GM23338 (cell line): ENCODE results near the gene LARGE1. TPM values are rescaled to one million over a fixed set of nuclear protein-coding genes. Genes with fewer than 3 reads are reported as not detected.

Source experiments
- ATAC-seq: fragments of 200-7000 bp; cut with Tn5 transposase; 3 replicates; pipeline ENCODE4 v1.9.1; 2020
- DNase-seq: peaks from one replicate; pipeline ENCODE4 v3.0.0-alpha.2; 2015; ENCODE audit warnings: low spot score
- H2AFZ ChIP-seq: fragments of 200-600 bp; sonication (generic); 2 replicates; pipeline ENCODE4 v1.8.0; 2016; ENCODE audit warnings: antibody characterized with exemption, mild to moderate bottlenecking, moderate library complexity
- H3F3A ChIP-seq: fragments of 200-600 bp; sonication (generic); replicated peaks from 2 replicates; pipeline ENCODE4 v1.8.0; 2017; ENCODE audit warnings: antibody characterized with exemption, mixed run types, low read depth
- H3K27ac ChIP-seq: fragments of 200-600 bp; sonication (generic); 2 replicates; pipeline ENCODE4 v1.6.1; 2016; ENCODE audit warnings: low read depth
- H3K27me3 ChIP-seq: fragments of 200-600 bp; sonication (generic); 2 replicates; pipeline ENCODE4 v1.8.0; 2016; ENCODE audit warnings: mild to moderate bottlenecking, mixed run types, moderate library complexity; ENCODE audit not compliant: insufficient read depth
- H3K36me3 ChIP-seq: fragments of 200-600 bp; sonication (generic); 2 replicates; pipeline ENCODE4 v1.8.0; 2016; ENCODE audit warnings: mild to moderate bottlenecking; ENCODE audit not compliant: insufficient read depth
- H3K4me1 ChIP-seq: fragments of 200-600 bp; sonication (generic); 2 replicates; pipeline ENCODE4 v1.8.0; 2016; ENCODE audit warnings: mild to moderate bottlenecking, moderate library complexity; ENCODE audit not compliant: insufficient read depth
- H3K4me2 ChIP-seq: fragments of 200-600 bp; sonication (generic); 2 replicates; pipeline ENCODE4 v1.7.1; 2017; ENCODE audit warnings: mixed run types
- H3K4me3 ChIP-seq: fragments of 200-600 bp; sonication (generic); 2 replicates; pipeline ENCODE4 v1.6.1; 2016; ENCODE audit warnings: mixed run types
- H3K79me2 ChIP-seq: fragments of 200-600 bp; sonication (generic); replicated peaks from 2 replicates; pipeline ENCODE4 v1.8.0; 2017; ENCODE audit warnings: mild to moderate bottlenecking; ENCODE audit not compliant: insufficient read depth
- H3K9me2 ChIP-seq: fragments of 200-600 bp; sonication (generic); 2 replicates; pipeline ENCODE4 v1.8.0; 2017; ENCODE audit not compliant: insufficient read depth
- H4K20me1 ChIP-seq: fragments of 200-600 bp; sonication (generic); replicated peaks from 2 replicates; pipeline ENCODE4 v1.8.0; 2017; ENCODE audit warnings: mild to moderate bottlenecking; ENCODE audit not compliant: insufficient read depth
- H3K27ac Mint-ChIP-seq: 2 replicates; pipeline ENCODE4 v1.8.0; 2020; ENCODE audit warnings: inconsistent platforms, mild to moderate bottlenecking, moderate library complexity, mixed read lengths
- H3K27me3 Mint-ChIP-seq: 3 replicates; pipeline ENCODE4 v1.8.0; 2022; ENCODE audit warnings: low read depth, mild to moderate bottlenecking, moderate library complexity, mixed read lengths, inconsistent platforms; ENCODE audit not compliant: insufficient read depth, poor library complexity
- H3K36me3 Mint-ChIP-seq: 3 replicates; pipeline ENCODE4 v1.8.0; 2021; ENCODE audit warnings: low read depth, mild to moderate bottlenecking, inconsistent platforms, moderate library complexity, mixed read lengths
- H3K4me1 Mint-ChIP-seq: 3 replicates; pipeline ENCODE4 v1.8.0; 2020; ENCODE audit warnings: mild to moderate bottlenecking, inconsistent platforms, mixed read lengths
- H3K4me3 Mint-ChIP-seq: 3 replicates; pipeline ENCODE4 v1.8.0; 2021; ENCODE audit warnings: moderate library complexity, mild to moderate bottlenecking, inconsistent platforms, mixed read lengths
- H3K9me3 Mint-ChIP-seq: 3 replicates; pipeline ENCODE4 v1.8.0; 2020; ENCODE audit warnings: moderate library complexity, mild to moderate bottlenecking, inconsistent platforms, mixed read lengths
- CREB1 ChIP-seq: fragments of 250-450 bp; sonication (Bioruptor Pico); IDR thresholded peaks from 2 replicates; pipeline ENCODE4 v1.5.0; 2020; ENCODE audit warnings: low read depth, mild to moderate bottlenecking, moderate library complexity
- EZH2 ChIP-seq: fragments of 200-600 bp; sonication (generic); IDR thresholded peaks from one replicate; pipeline ENCODE4 v1.8.0; 2017; ENCODE audit warnings: antibody characterized with exemption, mild to moderate bottlenecking, low read depth; ENCODE audit not compliant: unreplicated experiment
- EZH2phosphoT487 ChIP-seq: fragments of 200-600 bp; sonication (generic); IDR thresholded peaks from one replicate; pipeline ENCODE4 v1.8.1; 2018; ENCODE audit warnings: antibody characterized with exemption; ENCODE audit not compliant: unreplicated experiment
- JUNB ChIP-seq: IDR thresholded peaks from one replicate; pipeline ENCODE4 v1.6.1; 2016; ENCODE audit warnings: antibody characterized with exemption; ENCODE audit not compliant: unreplicated experiment
- NANOG ChIP-seq: IDR thresholded peaks from 2 replicates; pipeline ENCODE4 v1.6.1; 2016; ENCODE audit warnings: antibody characterized with exemption, borderline replicate concordance
- POLR2AphosphoS5 ChIP-seq: IDR thresholded peaks from 2 replicates; pipeline ENCODE4 v1.6.1; 2016; ENCODE audit warnings: antibody characterized with exemption, low read depth
- STAT1 ChIP-seq: IDR thresholded peaks from one replicate; pipeline ENCODE4 v1.6.1; 2016; ENCODE audit warnings: antibody characterized with exemption; ENCODE audit not compliant: unreplicated experiment
- ZNF114 ChIP-seq: fragments of 250-450 bp; sonication (Bioruptor Pico); IDR thresholded peaks from 2 replicates; pipeline ENCODE4 v1.5.0; 2020; ENCODE audit warnings: mild to moderate bottlenecking, moderate library complexity
- ZNF331 ChIP-seq: fragments of 250-450 bp; sonication (Bioruptor Pico); IDR thresholded peaks from 2 replicates; pipeline ENCODE4 v1.5.0; 2020; ENCODE audit warnings: low read depth, mild to moderate bottlenecking, moderate library complexity
- polyA plus RNA-seq: library from polyadenylated mRNA; unstranded; fragments of >200 nt; fragmentation: Nextera tagmentation; extraction: Ambion mirVana; gene quantifications from 2 replicates; pipeline ENCODE4 v1.2.1, GENCODE V29; 2016
- total RNA-seq: library from RNA; depleted of rRNA; stranded (reverse); fragments of >200 nt; shearing (Covaris generic); gene quantifications from 2 replicates; pipeline ENCODE4 v1.2.3, GENCODE V29; 2014
- TF ChIP-seq, protein P1 (sequence below): IDR thresholded peaks from one replicate; pipeline ENCODE4 v1.6.1; 2018; ENCODE audit warnings: antibody characterized with exemption; ENCODE audit not compliant: unreplicated experiment
- TF ChIP-seq, protein P2 (sequence below): IDR thresholded peaks from 2 replicates; pipeline ENCODE4 v1.6.1; 2016; ENCODE audit warnings: antibody characterized with exemption
- TF ChIP-seq, protein P3 (sequence below): fragments of 250-450 bp; sonication (Bioruptor Pico); IDR thresholded peaks from 2 replicates; pipeline ENCODE4 v1.5.0; 2020; ENCODE audit warnings: mild to moderate bottlenecking, moderate library complexity
- TF ChIP-seq, protein P4 (sequence below), 2 experiments: fragments of 200-600 bp in 1 of 2; sonication (generic) in 1 of 2; conservative IDR thresholded peaks; 2 replicates each; pipeline versions ENCODE4 v1.5.1 to v1.6.1; 2016 to 2017; ENCODE audit warnings: antibody characterized with exemption in 2 of 2, low read depth in 2 of 2, mild to moderate bottlenecking in 2 of 2, moderate library complexity in 1 of 2

Gene LARGE1
- total and polyA plus RNA-seq, 2 experiments from 2014 or later, result 12.8 to 75.6 TPM

DNA sequence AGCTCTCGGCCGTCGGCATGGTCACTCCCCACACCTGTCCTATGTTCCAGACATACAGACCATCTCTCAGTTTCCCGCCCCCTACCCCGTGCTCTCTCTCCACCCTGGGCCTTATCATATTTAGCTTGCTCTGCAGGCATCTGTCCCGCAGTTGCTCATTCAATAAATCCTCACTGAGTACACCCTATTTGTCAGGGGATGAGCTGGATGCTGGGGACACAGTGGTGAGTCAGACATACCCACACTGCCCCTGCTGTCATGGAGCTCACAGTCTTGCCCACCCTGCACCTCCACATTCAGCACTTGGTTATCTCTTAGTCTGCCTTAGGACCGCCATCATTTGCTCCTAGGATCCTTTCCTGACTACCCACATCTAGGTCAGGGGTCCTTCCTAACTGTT lies 313.8 kb downstream of the LARGE1 start:
- no peak for ATAC-seq
- Histone ChIP-seq H3K4me2 (no peak overlapping the region), H4K20me1 (peaks cover 15% of the 10 kb centered on the region), H2AFZ (no peak overlapping the region), H3K4me3 (no peak overlapping the region), H3F3A (no peaks in the 10 kb centered on the region), H3K9me2 (no peaks in the 10 kb centered on the region; the same call in 1 of the 2 replicates), H3K36me3 (no peaks in the 10 kb centered on the region; the same call in 1 of the 2 replicates), H3K27ac (no peak overlapping the region), H3K27me3 (no peaks in the 10 kb centered on the region), H3K4me1 (no peaks in the 10 kb centered on the region), H3K79me2 (no peaks in the 10 kb centered on the region; the same call in 1 of the 2 replicates)
- H3K36me3 Mint-ChIP-seq, result peaks cover 46% of the 10 kb centered on the region
- no peak overlapping the region for H3K4me3 Mint-ChIP-seq
- H3K27me3 Mint-ChIP-seq, result peaks cover 2% of the 10 kb centered on the region
- H3K9me3 Mint-ChIP-seq, result peaks cover 13% of the 10 kb centered on the region
- DNase-seq, result no peak
- peak overlapping the region; percentile 37; the same call in 1 of the 2 replicates for H3K27ac Mint-ChIP-seq
- TF ChIP-seq ZNF114 (CRISPR knock-in tag) (no peak), STAT1 (no peak), EZH2 (no peak), ZNF331 (CRISPR knock-in tag) (no peak), JUNB (no peak), EZH2phosphoT487 (no peak), POLR2AphosphoS5 (no peak), NANOG (no peak), CREB1 (CRISPR knock-in tag) (no peak)
- TF ChIP-seq, protein P1, sequence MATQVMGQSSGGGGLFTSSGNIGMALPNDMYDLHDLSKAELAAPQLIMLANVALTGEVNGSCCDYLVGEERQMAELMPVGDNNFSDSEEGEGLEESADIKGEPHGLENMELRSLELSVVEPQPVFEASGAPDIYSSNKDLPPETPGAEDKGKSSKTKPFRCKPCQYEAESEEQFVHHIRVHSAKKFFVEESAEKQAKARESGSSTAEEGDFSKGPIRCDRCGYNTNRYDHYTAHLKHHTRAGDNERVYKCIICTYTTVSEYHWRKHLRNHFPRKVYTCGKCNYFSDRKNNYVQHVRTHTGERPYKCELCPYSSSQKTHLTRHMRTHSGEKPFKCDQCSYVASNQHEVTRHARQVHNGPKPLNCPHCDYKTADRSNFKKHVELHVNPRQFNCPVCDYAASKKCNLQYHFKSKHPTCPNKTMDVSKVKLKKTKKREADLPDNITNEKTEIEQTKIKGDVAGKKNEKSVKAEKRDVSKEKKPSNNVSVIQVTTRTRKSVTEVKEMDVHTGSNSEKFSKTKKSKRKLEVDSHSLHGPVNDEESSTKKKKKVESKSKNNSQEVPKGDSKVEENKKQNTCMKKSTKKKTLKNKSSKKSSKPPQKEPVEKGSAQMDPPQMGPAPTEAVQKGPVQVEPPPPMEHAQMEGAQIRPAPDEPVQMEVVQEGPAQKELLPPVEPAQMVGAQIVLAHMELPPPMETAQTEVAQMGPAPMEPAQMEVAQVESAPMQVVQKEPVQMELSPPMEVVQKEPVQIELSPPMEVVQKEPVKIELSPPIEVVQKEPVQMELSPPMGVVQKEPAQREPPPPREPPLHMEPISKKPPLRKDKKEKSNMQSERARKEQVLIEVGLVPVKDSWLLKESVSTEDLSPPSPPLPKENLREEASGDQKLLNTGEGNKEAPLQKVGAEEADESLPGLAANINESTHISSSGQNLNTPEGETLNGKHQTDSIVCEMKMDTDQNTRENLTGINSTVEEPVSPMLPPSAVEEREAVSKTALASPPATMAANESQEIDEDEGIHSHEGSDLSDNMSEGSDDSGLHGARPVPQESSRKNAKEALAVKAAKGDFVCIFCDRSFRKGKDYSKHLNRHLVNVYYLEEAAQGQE, result no peak
- TF ChIP-seq, protein P2, sequence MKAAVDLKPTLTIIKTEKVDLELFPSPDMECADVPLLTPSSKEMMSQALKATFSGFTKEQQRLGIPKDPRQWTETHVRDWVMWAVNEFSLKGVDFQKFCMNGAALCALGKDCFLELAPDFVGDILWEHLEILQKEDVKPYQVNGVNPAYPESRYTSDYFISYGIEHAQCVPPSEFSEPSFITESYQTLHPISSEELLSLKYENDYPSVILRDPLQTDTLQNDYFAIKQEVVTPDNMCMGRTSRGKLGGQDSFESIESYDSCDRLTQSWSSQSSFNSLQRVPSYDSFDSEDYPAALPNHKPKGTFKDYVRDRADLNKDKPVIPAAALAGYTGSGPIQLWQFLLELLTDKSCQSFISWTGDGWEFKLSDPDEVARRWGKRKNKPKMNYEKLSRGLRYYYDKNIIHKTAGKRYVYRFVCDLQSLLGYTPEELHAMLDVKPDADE, result no peak
- TF ChIP-seq, protein P3, sequence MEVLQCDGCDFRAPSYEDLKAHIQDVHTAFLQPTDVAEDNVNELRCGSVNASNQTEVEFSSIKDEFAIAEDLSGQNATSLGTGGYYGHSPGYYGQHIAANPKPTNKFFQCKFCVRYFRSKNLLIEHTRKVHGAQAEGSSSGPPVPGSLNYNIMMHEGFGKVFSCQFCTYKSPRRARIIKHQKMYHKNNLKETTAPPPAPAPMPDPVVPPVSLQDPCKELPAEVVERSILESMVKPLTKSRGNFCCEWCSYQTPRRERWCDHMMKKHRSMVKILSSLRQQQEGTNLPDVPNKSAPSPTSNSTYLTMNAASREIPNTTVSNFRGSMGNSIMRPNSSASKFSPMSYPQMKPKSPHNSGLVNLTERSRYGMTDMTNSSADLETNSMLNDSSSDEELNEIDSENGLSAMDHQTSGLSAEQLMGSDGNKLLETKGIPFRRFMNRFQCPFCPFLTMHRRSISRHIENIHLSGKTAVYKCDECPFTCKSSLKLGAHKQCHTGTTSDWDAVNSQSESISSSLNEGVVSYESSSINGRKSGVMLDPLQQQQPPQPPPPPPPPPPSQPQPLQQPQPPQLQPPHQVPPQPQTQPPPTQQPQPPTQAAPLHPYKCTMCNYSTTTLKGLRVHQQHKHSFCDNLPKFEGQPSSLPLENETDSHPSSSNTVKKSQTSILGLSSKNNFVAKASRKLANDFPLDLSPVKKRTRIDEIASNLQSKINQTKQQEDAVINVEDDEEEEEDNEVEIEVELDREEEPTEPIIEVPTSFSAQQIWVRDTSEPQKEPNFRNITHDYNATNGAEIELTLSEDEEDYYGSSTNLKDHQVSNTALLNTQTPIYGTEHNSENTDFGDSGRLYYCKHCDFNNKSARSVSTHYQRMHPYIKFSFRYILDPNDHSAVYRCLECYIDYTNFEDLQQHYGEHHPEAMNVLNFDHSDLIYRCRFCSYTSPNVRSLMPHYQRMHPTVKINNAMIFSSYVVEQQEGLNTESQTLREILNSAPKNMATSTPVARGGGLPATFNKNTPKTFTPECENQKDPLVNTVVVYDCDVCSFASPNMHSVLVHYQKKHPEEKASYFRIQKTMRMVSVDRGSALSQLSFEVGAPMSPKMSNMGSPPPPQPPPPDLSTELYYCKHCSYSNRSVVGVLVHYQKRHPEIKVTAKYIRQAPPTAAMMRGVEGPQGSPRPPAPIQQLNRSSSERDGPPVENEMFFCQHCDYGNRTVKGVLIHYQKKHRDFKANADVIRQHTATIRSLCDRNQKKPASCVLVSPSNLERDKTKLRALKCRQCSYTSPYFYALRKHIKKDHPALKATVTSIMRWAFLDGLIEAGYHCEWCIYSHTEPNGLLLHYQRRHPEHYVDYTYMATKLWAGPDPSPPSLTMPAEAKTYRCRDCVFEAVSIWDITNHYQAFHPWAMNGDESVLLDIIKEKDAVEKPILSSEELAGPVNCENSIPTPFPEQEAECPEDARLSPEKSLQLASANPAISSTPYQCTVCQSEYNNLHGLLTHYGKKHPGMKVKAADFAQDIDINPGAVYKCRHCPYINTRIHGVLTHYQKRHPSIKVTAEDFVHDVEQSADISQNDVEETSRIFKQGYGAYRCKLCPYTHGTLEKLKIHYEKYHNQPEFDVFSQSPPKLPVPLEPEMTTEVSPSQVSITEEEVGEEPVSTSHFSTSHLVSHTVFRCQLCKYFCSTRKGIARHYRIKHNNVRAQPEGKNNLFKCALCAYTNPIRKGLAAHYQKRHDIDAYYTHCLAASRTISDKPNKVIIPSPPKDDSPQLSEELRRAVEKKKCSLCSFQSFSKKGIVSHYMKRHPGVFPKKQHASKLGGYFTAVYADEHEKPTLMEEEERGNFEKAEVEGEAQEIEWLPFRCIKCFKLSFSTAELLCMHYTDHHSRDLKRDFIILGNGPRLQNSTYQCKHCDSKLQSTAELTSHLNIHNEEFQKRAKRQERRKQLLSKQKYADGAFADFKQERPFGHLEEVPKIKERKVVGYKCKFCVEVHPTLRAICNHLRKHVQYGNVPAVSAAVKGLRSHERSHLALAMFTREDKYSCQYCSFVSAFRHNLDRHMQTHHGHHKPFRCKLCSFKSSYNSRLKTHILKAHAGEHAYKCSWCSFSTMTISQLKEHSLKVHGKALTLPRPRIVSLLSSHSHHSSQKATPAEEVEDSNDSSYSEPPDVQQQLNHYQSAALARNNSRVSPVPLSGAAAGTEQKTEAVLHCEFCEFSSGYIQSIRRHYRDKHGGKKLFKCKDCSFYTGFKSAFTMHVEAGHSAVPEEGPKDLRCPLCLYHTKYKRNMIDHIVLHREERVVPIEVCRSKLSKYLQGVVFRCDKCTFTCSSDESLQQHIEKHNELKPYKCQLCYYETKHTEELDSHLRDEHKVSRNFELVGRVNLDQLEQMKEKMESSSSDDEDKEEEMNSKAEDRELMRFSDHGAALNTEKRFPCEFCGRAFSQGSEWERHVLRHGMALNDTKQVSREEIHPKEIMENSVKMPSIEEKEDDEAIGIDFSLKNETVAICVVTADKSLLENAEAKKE (CRISPR knock-in tag), result no peak
- TF ChIP-seq, protein P4, sequence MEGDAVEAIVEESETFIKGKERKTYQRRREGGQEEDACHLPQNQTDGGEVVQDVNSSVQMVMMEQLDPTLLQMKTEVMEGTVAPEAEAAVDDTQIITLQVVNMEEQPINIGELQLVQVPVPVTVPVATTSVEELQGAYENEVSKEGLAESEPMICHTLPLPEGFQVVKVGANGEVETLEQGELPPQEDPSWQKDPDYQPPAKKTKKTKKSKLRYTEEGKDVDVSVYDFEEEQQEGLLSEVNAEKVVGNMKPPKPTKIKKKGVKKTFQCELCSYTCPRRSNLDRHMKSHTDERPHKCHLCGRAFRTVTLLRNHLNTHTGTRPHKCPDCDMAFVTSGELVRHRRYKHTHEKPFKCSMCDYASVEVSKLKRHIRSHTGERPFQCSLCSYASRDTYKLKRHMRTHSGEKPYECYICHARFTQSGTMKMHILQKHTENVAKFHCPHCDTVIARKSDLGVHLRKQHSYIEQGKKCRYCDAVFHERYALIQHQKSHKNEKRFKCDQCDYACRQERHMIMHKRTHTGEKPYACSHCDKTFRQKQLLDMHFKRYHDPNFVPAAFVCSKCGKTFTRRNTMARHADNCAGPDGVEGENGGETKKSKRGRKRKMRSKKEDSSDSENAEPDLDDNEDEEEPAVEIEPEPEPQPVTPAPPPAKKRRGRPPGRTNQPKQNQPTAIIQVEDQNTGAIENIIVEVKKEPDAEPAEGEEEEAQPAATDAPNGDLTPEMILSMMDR (conservative IDR thresholded peaks at IDR 0.05; ENCODE audit: low read depth in 2 of 2), result no peak
- H3K4me1 Mint-ChIP-seq, result no peaks in the 10 kb centered on the region; the same call in 2 of the 3 replicates
